Inflammatory macrophage treated with lipopolysaccharide for 4 hours (primary cell): ENCODE measurements around the gene SMO.
"Not testable (repeated sequence)": the region's sequence is repeated elsewhere in the genome, so short reads cannot be mapped to it uniquely, and the experiment has no call there.

Experiments used
- DNase-seq: peaks from one replicate; pipeline ENCODE4 v3.0.0-alpha.2; 2020

Gene SMO

GRCh38 chr7:129240119-129240820 is 51.8 kb downstream of the SMO start:
- no peak for DNase-seq

DNA sequence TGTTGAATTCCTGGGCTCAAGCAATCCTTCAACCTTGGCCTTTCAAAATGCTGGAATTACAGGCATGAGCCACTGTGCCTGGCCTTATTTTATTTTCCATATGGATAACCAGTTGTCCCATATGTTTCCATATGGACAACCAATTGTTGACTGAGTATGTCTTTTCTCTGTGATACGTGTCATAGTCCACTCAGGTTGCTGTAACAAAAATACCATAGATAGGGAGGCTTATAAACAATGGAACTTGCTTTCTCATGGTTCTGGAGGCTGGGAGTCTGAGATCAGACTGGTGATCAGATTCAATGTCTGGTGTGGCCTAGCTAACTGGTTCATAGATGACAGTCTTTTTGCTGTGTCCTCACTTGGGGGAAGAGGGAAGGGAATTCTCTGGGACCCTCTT is 55.8 kb downstream of the SMO start:
- no peak for DNase-seq

GRCh38 chr7:129245533-129245932 is 57.1 kb downstream of the SMO start:
- DNase-seq, result no peak

DNA sequence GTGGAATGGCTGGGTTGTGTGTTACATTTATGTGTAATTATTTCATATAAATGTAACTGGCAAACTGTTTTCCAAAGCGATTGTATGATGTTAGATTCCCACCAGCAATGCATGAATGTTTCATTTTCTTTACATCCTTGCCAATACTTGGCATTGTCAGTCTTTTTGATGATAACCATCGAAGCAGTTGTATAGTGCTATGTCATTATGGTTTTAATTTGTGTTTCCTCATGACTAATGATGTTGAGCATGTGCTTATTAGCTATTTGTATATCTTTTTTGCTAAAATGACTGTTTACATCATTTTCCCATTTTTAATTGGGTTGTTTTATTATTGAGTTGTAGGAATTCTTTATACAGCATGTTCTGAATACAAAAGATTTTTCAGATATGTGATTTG is 58.7 kb downstream of the SMO start:
- no peak for DNase-seq

DNA sequence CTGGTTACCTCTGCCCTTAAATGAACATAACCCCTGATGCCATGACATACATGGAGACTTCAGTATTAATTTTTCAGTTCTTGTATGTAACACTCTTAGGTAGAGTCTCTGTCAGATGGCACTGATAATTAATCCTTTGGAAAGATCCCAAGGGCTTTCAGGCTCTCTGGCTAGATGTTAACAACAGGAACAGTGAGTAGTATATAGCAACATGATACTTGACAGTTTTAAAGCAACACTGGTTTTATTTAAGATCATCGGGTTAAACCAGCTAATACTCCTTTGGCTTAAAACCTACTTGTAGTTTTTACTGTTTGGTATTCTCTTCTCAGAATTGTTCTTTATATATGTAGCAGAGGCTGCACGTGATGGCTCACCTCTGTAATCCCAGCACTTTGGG is 63.7 kb downstream of the SMO start:
- no peak for DNase-seq

- DNase-seq, result not testable (repeated sequence)
Observed at GRCh38 chr7:129252603-129253002, 64.2 kb downstream of the SMO start.

DNA sequence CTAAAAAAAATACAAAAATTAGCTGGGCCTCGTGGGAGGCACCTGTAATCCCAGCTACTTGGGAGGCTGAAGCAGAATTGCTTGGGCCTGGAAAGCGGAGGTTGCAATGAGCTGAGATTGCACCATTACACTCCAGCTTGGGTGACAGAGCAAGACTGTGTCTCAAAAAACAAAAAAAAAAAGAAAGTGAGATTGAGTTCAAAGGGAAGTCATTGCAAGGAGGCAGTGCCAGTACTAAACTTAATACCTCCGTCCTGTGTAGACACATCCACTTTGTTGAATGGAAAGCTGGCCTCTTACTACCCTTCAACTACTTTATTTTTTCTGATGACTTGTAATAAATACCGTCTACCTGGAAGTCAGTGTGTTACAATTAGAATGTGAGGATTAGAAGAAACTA is 67.4 kb downstream of the SMO start:
- DNase-seq, result peak; percentile 11

DNA sequence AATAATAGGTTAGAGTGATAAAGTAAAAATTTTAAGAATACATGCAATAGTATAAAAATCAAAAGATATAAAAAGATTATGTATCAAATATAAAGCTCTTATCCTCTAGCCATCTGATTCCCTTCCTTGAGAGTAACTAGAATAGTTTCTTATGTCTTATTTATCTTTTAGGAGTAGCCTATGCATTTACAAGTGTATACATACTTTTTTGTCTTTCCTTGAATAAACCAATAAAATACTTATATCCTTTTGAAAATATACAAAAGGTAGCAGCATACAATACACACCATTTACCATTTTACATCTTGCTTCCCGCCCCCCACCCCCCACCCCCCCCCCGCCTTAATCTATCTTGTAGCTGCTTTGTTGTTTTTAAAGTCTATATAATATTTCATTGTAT is 67.8 kb downstream of the SMO start:
- no peak for DNase-seq

GRCh38 chr7:129257168-129257567 is 68.7 kb downstream of the SMO start:
- peak; percentile 18 for DNase-seq

DNA sequence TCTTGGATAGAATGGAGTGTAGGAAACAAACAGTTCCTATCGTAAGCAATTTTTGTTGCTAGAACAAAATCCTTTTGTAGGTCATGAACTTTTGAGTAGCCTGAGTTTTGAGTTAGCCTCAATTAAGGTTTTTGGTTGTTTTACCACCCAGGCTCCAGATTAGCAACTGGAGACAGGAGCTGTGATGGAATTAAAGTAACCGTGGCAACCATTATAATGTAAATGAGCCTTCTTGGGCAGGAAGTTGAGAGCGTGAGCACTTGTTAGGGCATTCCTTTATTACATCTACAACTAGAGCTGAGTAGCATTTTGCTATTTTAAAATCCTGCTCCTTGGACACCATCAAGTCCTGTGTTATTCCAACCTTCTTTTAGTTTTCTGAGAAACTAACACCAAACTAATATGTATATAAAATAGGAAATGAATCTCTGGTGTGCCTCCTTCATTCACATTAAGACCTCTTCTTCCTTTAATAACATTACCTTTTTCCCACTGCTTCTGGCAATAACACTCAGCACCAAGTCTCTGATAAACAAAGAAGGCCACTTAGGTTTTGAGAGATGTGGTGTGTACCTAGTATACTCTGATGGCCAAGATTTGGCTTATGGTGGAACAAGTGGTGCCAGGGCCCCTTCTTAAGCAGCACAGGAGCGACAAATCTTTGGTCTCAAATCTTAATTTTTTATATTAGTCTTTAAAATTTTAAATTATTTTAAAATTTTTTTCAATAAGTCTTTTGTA is 70.4 kb downstream of the SMO start:
- peak; percentile 6 for DNase-seq

- DNase-seq, result no peak
Observed at GRCh38 chr7:129262324-129262723, 73.9 kb downstream of the SMO start.
